Measurements from ENCODE around the gene UBE2S. TPM values are rescaled to one million over a fixed set of nuclear protein-coding genes. Genes with fewer than 3 reads are reported as not detected.
A peak's percentile ranks its signal among the peaks of the same experiment; 100 is the strongest.
"Not testable (repeated sequence)": the region's sequence is repeated elsewhere in the genome, so short reads cannot be mapped to it uniquely, and the experiment has no call there.

Gene UBE2S
- total RNA-seq = 100 to 1,000 TPM; 294 to 307 TPM

- H3K36me3 Mint-ChIP-seq (ENCODE audit: low read depth) = peaks cover 42% of the 10 kb centered on the region
- intact Hi-C loops (cut with micrococcal nuclease) = loop anchor here (1.0 to 5.0 kb wide), 4 partner anchors 69 to 1270 kb away; partner anchors contain the start of genes BRSK1, CNOT3, HSPBP1 and ZNF628
- H3K4me3 Mint-ChIP-seq = peak within 1 kb of the TSS; percentile 93
- DNase-seq; H3K9me3 Mint-ChIP-seq; H3K27me3 Mint-ChIP-seq (ENCODE audit: low read depth): not testable (repeated sequence)
- peak within 1 kb of the TSS; percentile 96 for H3K27ac Mint-ChIP-seq
- peaks cover 27% of the 10 kb centered on the region for H3K4me1 Mint-ChIP-seq (ENCODE audit: low read depth)
- CTCF ChIA-PET = interaction anchor here (0.6 kb wide), 1 partner anchor 59 kb away, joined by 3 read pairs; no protein-coding TSS in a partner anchor
Observed at GRCh38 chr19:55407550-55407799, at the start of gene UBE2S. Gene UBE2S, minus strand, starts transcription at chr19:55407788. Its CDS starts 199 bp downstream, at chr19:55407589.

DNA sequence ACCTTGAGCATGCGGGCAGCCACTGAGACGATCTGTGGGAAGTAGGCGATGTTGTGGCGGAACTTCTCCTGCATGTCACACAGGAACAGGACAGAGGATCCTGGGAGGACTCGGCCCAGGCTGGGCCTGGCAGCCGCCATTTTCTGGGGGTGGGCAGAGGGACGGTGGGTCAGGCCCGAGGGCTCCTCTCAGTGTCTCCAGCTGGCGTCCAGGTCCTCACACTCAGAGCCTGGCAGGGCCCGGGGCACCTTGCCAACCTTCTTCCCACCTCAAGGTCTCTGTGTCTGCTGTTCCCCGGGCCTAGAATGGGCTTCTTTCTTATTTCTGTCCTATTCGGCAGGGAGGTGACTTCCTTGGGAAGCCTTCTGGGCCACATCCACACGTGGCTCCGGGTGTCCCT, 48.8 kb upstream of the UBE2S start:
- Mint-ChIP-seq H3K27me3 (ENCODE audit: low read depth) (peaks cover 17% of the 10 kb centered on the region), H3K4me3 (no peak overlapping the region)

GRCh38 chr19:55455576-55456235, 48.1 kb upstream of the UBE2S start:
- intact Hi-C loops (cut with micrococcal nuclease) = no loop called here
- no peak for DNase-seq
- H3K27ac Mint-ChIP-seq = no peak overlapping the region
- CTCF ChIA-PET = interaction anchor here (0.6 kb wide), 1 partner anchor 804 kb away, joined by 3 read pairs; no protein-coding TSS in a partner anchor
- no peak overlapping the region for H3K4me3 Mint-ChIP-seq
- H3K9me3 Mint-ChIP-seq = no peaks in the 10 kb centered on the region
- H3K36me3 Mint-ChIP-seq (ENCODE audit: low read depth) = peaks cover 17% of the 10 kb centered on the region
- peaks cover 19% of the 10 kb centered on the region for H3K4me1 Mint-ChIP-seq (ENCODE audit: low read depth)
- H3K27me3 Mint-ChIP-seq (ENCODE audit: low read depth) = peaks cover 21% of the 10 kb centered on the region

More for the DNA sequence above, 48.8 kb upstream of the UBE2S start:
- Mint-ChIP-seq H3K27ac (no peak overlapping the region), H3K9me3 (no peaks in the 10 kb centered on the region), H3K36me3 (ENCODE audit: low read depth) (peaks cover 17% of the 10 kb centered on the region), H3K4me1 (ENCODE audit: low read depth) (peaks cover 21% of the 10 kb centered on the region)
- intact Hi-C loops (cut with micrococcal nuclease) = no loop called here
- DNase-seq = no peak
- CTCF ChIA-PET = interaction anchor here (0.6 kb wide), 1 partner anchor 804 kb away, joined by 3 read pairs; no protein-coding TSS in a partner anchor

DNA sequence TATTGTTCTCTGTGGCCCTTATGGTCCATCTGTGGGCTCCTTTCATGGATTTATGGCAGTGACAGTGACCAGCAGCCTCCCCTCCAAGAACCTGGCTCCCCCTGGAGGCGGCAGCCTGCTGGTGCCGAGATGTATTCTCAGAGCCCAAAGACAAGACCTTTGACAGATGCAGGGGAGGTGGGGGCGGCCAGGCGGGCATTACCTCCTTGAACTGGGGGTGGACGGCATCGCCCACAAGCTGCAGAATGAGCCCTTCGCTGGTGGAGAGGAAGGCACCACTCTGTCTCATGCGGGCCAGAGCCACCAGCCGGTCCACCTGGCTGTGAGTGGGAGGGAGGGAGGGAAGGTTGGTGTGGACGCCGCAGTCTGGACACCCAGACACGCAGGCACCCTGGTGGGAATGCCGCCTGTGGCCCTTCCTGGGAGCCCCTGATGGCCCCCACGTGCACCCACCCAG, 47.2 kb upstream of the UBE2S start:
- CTCF ChIA-PET = interaction anchor here (2.2 kb wide), 1 partner anchor 13 kb away, joined by 7 read pairs; no protein-coding TSS in a partner anchor
- intact Hi-C loops (cut with micrococcal nuclease) = no loop called here
- Mint-ChIP-seq H3K9me3 (no peaks in the 10 kb centered on the region), H3K36me3 (ENCODE audit: low read depth) (peaks cover 17% of the 10 kb centered on the region), H3K27me3 (ENCODE audit: low read depth) (peaks cover 26% of the 10 kb centered on the region), H3K27ac (no peak overlapping the region), H3K4me3 (no peak overlapping the region), H3K4me1 (ENCODE audit: low read depth) (peaks cover 13% of the 10 kb centered on the region)
- DNase-seq = peak; percentile 56

- no peak overlapping the region for H3K27ac Mint-ChIP-seq
Observed at GRCh38 chr19:55453511-55454260, 46.1 kb upstream of the UBE2S start.

DNA sequence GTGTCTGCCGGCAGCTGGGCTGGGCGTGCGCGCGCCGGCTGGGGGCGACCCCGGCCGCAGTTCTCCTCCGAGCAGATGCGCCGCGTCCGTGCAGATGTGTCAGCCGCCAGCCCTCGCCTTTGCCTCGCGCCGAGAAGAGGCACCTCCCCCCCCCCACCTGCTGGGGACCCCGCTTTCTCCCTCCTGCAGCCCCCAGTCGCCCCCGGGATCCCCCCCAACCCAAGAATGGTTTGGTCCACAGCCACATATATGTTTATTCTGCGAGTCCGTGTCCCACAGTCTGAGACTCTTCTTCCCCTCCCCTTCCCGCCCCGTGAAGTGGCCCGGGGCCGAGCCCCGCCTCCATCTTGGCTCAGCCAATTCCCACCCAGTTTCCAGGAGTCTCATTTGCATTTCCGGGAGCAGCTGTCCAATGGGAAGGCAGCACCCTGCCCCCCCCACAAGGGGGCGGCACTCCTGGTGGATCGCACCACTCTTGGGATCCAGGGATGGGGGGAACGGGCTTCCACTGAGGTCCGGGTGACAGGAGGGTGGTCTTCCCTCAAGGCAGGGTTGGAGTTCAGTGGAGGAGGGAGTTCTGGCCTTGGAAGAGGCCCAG, 45.3 kb upstream of the UBE2S start:
- Mint-ChIP-seq H3K9me3 (no peaks in the 10 kb centered on the region), H3K27me3 (ENCODE audit: low read depth) (peaks cover 27% of the 10 kb centered on the region), H3K36me3 (ENCODE audit: low read depth) (peaks cover 17% of the 10 kb centered on the region), H3K27ac (no peak overlapping the region), H3K4me1 (ENCODE audit: low read depth) (peaks cover 12% of the 10 kb centered on the region), H3K4me3 (no peak overlapping the region)
- CTCF ChIA-PET = interaction anchor here (1.1 to 2.2 kb wide), 5 partner anchors 15 to 312 kb away, joined by 3 to 7 read pairs (median 4); partner anchors contain the start of gene HSPBP1
- peak; percentile 23 for DNase-seq
- intact Hi-C loops (cut with micrococcal nuclease) = no loop called here

More at GRCh38 chr19:55453511-55454260, 46.1 kb upstream of the UBE2S start:
- no peak for DNase-seq
- Mint-ChIP-seq H3K4me3 (peak overlapping the region; percentile 17), H3K27me3 (ENCODE audit: low read depth) (peaks cover 27% of the 10 kb centered on the region), H3K4me1 (ENCODE audit: low read depth) (peaks cover 12% of the 10 kb centered on the region), H3K9me3 (no peaks in the 10 kb centered on the region), H3K36me3 (ENCODE audit: low read depth) (peaks cover 17% of the 10 kb centered on the region)
- CTCF ChIA-PET = interaction anchor here (0.7 to 2.2 kb wide), 8 partner anchors 14 to 313 kb away, joined by 3 to 7 read pairs (median 4); partner anchors contain the start of gene HSPBP1
- intact Hi-C loops (cut with micrococcal nuclease) = no loop called here

- Mint-ChIP-seq H3K4me1 (ENCODE audit: low read depth) (peaks cover 12% of the 10 kb centered on the region), H3K27me3 (ENCODE audit: low read depth) (peaks cover 27% of the 10 kb centered on the region), H3K9me3 (no peaks in the 10 kb centered on the region), H3K36me3 (ENCODE audit: low read depth) (peaks cover 17% of the 10 kb centered on the region), H3K4me3 (no peak overlapping the region), H3K27ac (no peak overlapping the region)
- CTCF ChIA-PET = interaction anchor here (0.7 to 2.2 kb wide), 2 partner anchors 15 to 247 kb away, joined by 3 to 7 read pairs; no protein-coding TSS in a partner anchor
- DNase-seq = no peak
- intact Hi-C loops (cut with micrococcal nuclease) = no loop called here
Observed at GRCh38 chr19:55451965-55452748, 44.6 kb upstream of the UBE2S start.

GRCh38 chr19:55451163-55451964, 43.8 kb upstream of the UBE2S start:
- DNase-seq = no peak
- peaks cover 15% of the 10 kb centered on the region for H3K36me3 Mint-ChIP-seq (ENCODE audit: low read depth)
- H3K4me3 Mint-ChIP-seq = peak overlapping the region; percentile 39
- H3K27me3 Mint-ChIP-seq (ENCODE audit: low read depth) = peaks cover 27% of the 10 kb centered on the region
- H3K27ac Mint-ChIP-seq = no peak overlapping the region
- CTCF ChIA-PET = interaction anchor here (0.7 kb wide), 1 partner anchor 247 kb away, joined by 3 read pairs; no protein-coding TSS in a partner anchor
- H3K9me3 Mint-ChIP-seq = no peaks in the 10 kb centered on the region
- intact Hi-C loops (cut with micrococcal nuclease) = no loop called here
- peaks cover 12% of the 10 kb centered on the region for H3K4me1 Mint-ChIP-seq (ENCODE audit: low read depth)

GRCh38 chr19:55449469-55449868, 41.9 kb upstream of the UBE2S start:
- Mint-ChIP-seq H3K4me3 (no peak overlapping the region), H3K4me1 (ENCODE audit: low read depth) (peaks cover 12% of the 10 kb centered on the region), H3K9me3 (no peaks in the 10 kb centered on the region), H3K27me3 (ENCODE audit: low read depth) (peaks cover 39% of the 10 kb centered on the region), H3K36me3 (ENCODE audit: low read depth) (peaks cover 9% of the 10 kb centered on the region), H3K27ac (no peak overlapping the region)
- no peak for DNase-seq
- CTCF ChIA-PET = no interaction called here
- intact Hi-C loops (cut with micrococcal nuclease) = no loop called here

- Mint-ChIP-seq H3K27me3 (ENCODE audit: low read depth) (peaks cover 42% of the 10 kb centered on the region), H3K4me1 (ENCODE audit: low read depth) (peaks cover 11% of the 10 kb centered on the region)
- H3K27ac Mint-ChIP-seq; intact Hi-C loops (cut with micrococcal nuclease); H3K9me3 Mint-ChIP-seq; H3K4me3 Mint-ChIP-seq; CTCF ChIA-PET; H3K36me3 Mint-ChIP-seq (ENCODE audit: low read depth); DNase-seq: not testable (repeated sequence)
Observed at GRCh38 chr19:55448175-55448490, 40.5 kb upstream of the UBE2S start.

GRCh38 chr19:55447421-55448174, 40.0 kb upstream of the UBE2S start:
- Mint-ChIP-seq H3K27me3 (ENCODE audit: low read depth) (peaks cover 45% of the 10 kb centered on the region), H3K4me3 (no peak overlapping the region), H3K36me3 (ENCODE audit: low read depth) (no peaks in the 10 kb centered on the region), H3K27ac (no peak overlapping the region), H3K9me3 (no peaks in the 10 kb centered on the region), H3K4me1 (ENCODE audit: low read depth) (peaks cover 13% of the 10 kb centered on the region)
- intact Hi-C loops (cut with micrococcal nuclease) = no loop called here
- no peak for DNase-seq
- CTCF ChIA-PET = no interaction called here

All from activated naive CD4-positive, alpha-beta T cell treated with anti-CD3 and anti-CD28 coated beads for 36 hours (primary cell).